Osteoblast (primary cell): ENCODE data around the gene ANKAR. TPM values are rescaled to one million over a fixed set of nuclear protein-coding genes. Genes with fewer than 3 reads are reported as not detected.

Experiments
- DNase-seq: peaks from one replicate; pipeline ENCODE4 v3.0.0; 2011; ENCODE audit warnings: low spot score, mixed read lengths; ENCODE audit not compliant: insufficient read length; ENCODE audit errors: missing footprints
- H2AFZ ChIP-seq: 2 replicates; pipeline ENCODE4 v1.6.0; 2011; ENCODE audit warnings: mild to moderate bottlenecking, low read length
- H3K27ac ChIP-seq: 2 replicates; pipeline ENCODE4 v1.5.1; 2011; ENCODE audit warnings: mild to moderate bottlenecking, low read depth, low read length, moderate library complexity
- H3K27me3 ChIP-seq: 2 replicates; pipeline ENCODE4 v1.6.0; 2012; ENCODE audit warnings: mild to moderate bottlenecking, control low read depth, inconsistent platforms, low read length, moderate library complexity; ENCODE audit not compliant: insufficient read depth
- H3K36me3 ChIP-seq: 2 replicates; pipeline ENCODE4 v1.5.1; 2011; ENCODE audit warnings: mild to moderate bottlenecking, low read length, control low read depth, moderate library complexity; ENCODE audit not compliant: insufficient read depth
- H3K4me1 ChIP-seq: 2 replicates; pipeline ENCODE4 v1.5.1; 2011; ENCODE audit warnings: mild to moderate bottlenecking, low read length, control low read depth, moderate library complexity; ENCODE audit not compliant: insufficient read depth
- H3K4me2 ChIP-seq: 2 replicates; pipeline ENCODE4 v1.6.0; 2011; ENCODE audit warnings: mild to moderate bottlenecking, low read length; ENCODE audit not compliant: insufficient read depth
- H3K4me3 ChIP-seq: fragments of 200-600 bp; sonication (generic); 3 replicates; pipeline ENCODE4 v1.5.1; 2012; ENCODE audit warnings: mild to moderate bottlenecking, low read length, inconsistent platforms; ENCODE audit not compliant: insufficient read depth
- H3K79me2 ChIP-seq: 2 replicates; pipeline ENCODE4 v1.6.0; 2012; ENCODE audit warnings: mild to moderate bottlenecking, low read length, control low read depth, inconsistent platforms; ENCODE audit not compliant: insufficient read depth
- H3K9me3 ChIP-seq: 2 replicates; pipeline ENCODE4 v1.5.1; 2011; ENCODE audit warnings: low read depth, low read length, control low read depth
- H4K20me1 ChIP-seq: 2 replicates; pipeline ENCODE4 v1.6.0; 2012; ENCODE audit warnings: mild to moderate bottlenecking, low read length, control low read depth; ENCODE audit not compliant: insufficient read depth
- CTCF ChIP-seq: IDR thresholded peaks from 2 replicates; pipeline ENCODE4 v1.5.1; 2011; ENCODE audit warnings: mild to moderate bottlenecking, low read depth, low read length, moderate library complexity; ENCODE audit errors: extremely low read depth
- total RNA-seq: library from RNA; depleted of rRNA; stranded (reverse); fragments of >200 nt; gene quantifications from 2 replicates; pipeline ENCODE4 v1.2.3, GENCODE V29; 2012

ANKAR gene
- 14.1 TPM in 2 replicates for total RNA-seq

GRCh38 chr2:189674374-189675112 is at the start of gene ANKAR:
Gene ANKAR, plus strand, starts transcription at chr2:189674670. Its CDS starts 1,821 bp downstream, at chr2:189676491.
- Histone ChIP-seq H4K20me1 (no peaks in the 10 kb centered on the region), H3K79me2 (peaks cover 26% of the 10 kb centered on the region), H3K36me3 (peaks cover 15% of the 10 kb centered on the region), H3K9me3 (no peaks in the 10 kb centered on the region), H3K4me3 (peak within 1 kb of the TSS; percentile 76), H3K4me2 (peak within 1 kb of the TSS; percentile 89), H3K27me3 (no peaks in the 10 kb centered on the region), H3K4me1 (peaks cover 21% of the 10 kb centered on the region), H2AFZ (peak within 1 kb of the TSS; percentile 98), H3K27ac (peak within 1 kb of the TSS; percentile 82)
- peak; percentile 78 for TF ChIP-seq CTCF
- DNase-seq, result peak; percentile 97

GRCh38 chr2:189625636-189626035 is 48.8 kb upstream of the ANKAR start:
- Histone ChIP-seq H3K27ac (no peak overlapping the region), H3K36me3 (no peaks in the 10 kb centered on the region)

GRCh38 chr2:189627789-189628188 is 46.7 kb upstream of the ANKAR start:
- TF ChIP-seq CTCF, result no peak

More at GRCh38 chr2:189625636-189626035, 48.8 kb upstream of the ANKAR start:
- H3K9me3 ChIP-seq, result no peaks in the 10 kb centered on the region
- H4K20me1 ChIP-seq, result no peaks in the 10 kb centered on the region
- no peaks in the 10 kb centered on the region for H3K79me2 ChIP-seq
- H3K4me2 ChIP-seq, result no peak overlapping the region
- DNase-seq, result no peak
- peaks cover 2% of the 10 kb centered on the region for H3K4me1 ChIP-seq
- no peak for TF ChIP-seq CTCF
- H3K27me3 ChIP-seq, result no peaks in the 10 kb centered on the region
- no peak overlapping the region for H3K4me3 ChIP-seq
- H2AFZ ChIP-seq, result no peak overlapping the region

GRCh38 chr2:189628817-189629530 is 45.5 kb upstream of the ANKAR start:
- no peaks in the 10 kb centered on the region for H3K27me3 ChIP-seq
- no peaks in the 10 kb centered on the region for H3K36me3 ChIP-seq
- H4K20me1 ChIP-seq, result no peaks in the 10 kb centered on the region
- DNase-seq, result no peak
- H3K4me1 ChIP-seq, result peaks cover 6% of the 10 kb centered on the region
- H3K79me2 ChIP-seq, result no peaks in the 10 kb centered on the region
- no peaks in the 10 kb centered on the region for H3K9me3 ChIP-seq
- no peak overlapping the region for H3K4me3 ChIP-seq
- TF ChIP-seq CTCF, result no peak
- H3K4me2 ChIP-seq, result no peak overlapping the region
- H3K27ac ChIP-seq, result no peak overlapping the region
- peak overlapping the region; percentile 75 for H2AFZ ChIP-seq

More at GRCh38 chr2:189627789-189628188, 46.7 kb upstream of the ANKAR start:
- no peak for DNase-seq
- H3K9me3 ChIP-seq, result no peaks in the 10 kb centered on the region
- no peaks in the 10 kb centered on the region for H3K79me2 ChIP-seq
- H3K36me3 ChIP-seq, result no peaks in the 10 kb centered on the region
- peaks cover 4% of the 10 kb centered on the region for H3K4me1 ChIP-seq
- no peak overlapping the region for H3K4me3 ChIP-seq
- H4K20me1 ChIP-seq, result no peaks in the 10 kb centered on the region
- no peaks in the 10 kb centered on the region for H3K27me3 ChIP-seq
- H3K4me2 ChIP-seq, result no peak overlapping the region
- H3K27ac ChIP-seq, result no peak overlapping the region
- H2AFZ ChIP-seq, result no peak overlapping the region
